ENCODE data around the gene BEND6. TPM values are rescaled to one million over a fixed set of nuclear protein-coding genes. Genes with fewer than 3 reads are reported as not detected.

BEND6 gene
- total and polyA plus RNA-seq, 2 donors (not counting 3 experiments of a cell fraction or from before 2014, with no cell fraction given) = 0.15 to 0.66 TPM

DNA sequence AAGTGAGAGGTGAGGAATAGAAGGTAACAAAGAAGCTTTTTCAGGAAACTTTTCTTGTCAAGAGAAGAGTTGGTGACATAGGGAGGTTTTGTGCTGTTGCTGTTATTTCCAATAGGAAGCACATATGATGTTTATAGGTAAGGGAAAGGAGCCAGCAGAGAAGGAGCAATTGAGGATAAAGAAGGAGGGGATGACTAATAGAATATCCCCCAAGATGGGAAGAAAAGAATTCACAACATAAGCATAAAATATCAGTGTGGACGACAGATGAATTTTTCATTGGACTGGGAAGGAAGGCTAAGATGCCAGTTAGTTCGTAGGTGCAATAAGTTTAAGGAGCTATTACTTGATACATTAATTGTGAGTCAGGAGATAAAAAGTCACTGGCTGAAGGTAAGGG, 8.5 kb upstream of the BEND6 start:
- DNase-seq (ENCODE audit: low read depth, low spot score) (no peak), FAIRE-seq (no peak)
- H3K4me3 ChIP-seq (replicated peaks in 1 of 3; ENCODE audit: insufficient read depth in 1 of 3, low read depth in 1 of 3, low read length in 3 of 3) = no peak overlapping the region
- H3K27me3 ChIP-seq (ENCODE audit: control insufficient read depth in 2 of 2, insufficient read depth in 2 of 2, low read length in 2 of 2) = no peaks in the 10 kb centered on the region
- no peak overlapping the region for H2AFZ ChIP-seq (ENCODE audit: low read depth, low read length)
- no peak for TF ChIP-seq MYC (IDR thresholded peaks at IDR 0.05; ENCODE audit: low read depth, low read length)
- TF ChIP-seq, protein P1, sequence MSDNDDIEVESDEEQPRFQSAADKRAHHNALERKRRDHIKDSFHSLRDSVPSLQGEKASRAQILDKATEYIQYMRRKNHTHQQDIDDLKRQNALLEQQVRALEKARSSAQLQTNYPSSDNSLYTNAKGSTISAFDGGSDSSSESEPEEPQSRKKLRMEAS (IDR thresholded peaks at IDR 0.05; ENCODE audit: insufficient read depth, insufficient read length) = no peak
- no peak for TF ChIP-seq POLR2A (IDR thresholded peaks at IDR 0.05; ENCODE audit: low read depth, low read length)
- TF ChIP-seq EZH2 (IDR thresholded peaks at IDR 0.05; ENCODE audit: borderline replicate concordance, low read depth, low read length, severe bottlenecking) = no peak
- TF ChIP-seq GATA2 (IDR thresholded peaks at IDR 0.05; ENCODE audit: insufficient read depth, insufficient read length, low read depth, low read length) = no peak
- TF ChIP-seq FOS (IDR thresholded peaks at IDR 0.05; ENCODE audit: borderline replicate concordance, insufficient read depth, low read length) = no peak
- TF ChIP-seq, protein P2, sequence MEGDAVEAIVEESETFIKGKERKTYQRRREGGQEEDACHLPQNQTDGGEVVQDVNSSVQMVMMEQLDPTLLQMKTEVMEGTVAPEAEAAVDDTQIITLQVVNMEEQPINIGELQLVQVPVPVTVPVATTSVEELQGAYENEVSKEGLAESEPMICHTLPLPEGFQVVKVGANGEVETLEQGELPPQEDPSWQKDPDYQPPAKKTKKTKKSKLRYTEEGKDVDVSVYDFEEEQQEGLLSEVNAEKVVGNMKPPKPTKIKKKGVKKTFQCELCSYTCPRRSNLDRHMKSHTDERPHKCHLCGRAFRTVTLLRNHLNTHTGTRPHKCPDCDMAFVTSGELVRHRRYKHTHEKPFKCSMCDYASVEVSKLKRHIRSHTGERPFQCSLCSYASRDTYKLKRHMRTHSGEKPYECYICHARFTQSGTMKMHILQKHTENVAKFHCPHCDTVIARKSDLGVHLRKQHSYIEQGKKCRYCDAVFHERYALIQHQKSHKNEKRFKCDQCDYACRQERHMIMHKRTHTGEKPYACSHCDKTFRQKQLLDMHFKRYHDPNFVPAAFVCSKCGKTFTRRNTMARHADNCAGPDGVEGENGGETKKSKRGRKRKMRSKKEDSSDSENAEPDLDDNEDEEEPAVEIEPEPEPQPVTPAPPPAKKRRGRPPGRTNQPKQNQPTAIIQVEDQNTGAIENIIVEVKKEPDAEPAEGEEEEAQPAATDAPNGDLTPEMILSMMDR (IDR thresholded peaks at IDR 0.05; ENCODE audit: extremely low read depth in 1 of 2, insufficient read depth in 1 of 2, low read depth in 1 of 2, low read length in 2 of 2) = no peak
- H3K9me3 ChIP-seq (replicated peaks; ENCODE audit: control insufficient read depth, insufficient read depth, low read length) = no peaks in the 10 kb centered on the region
- dilution Hi-C loops (cut with MboI; ENCODE audit: extremely low pct_ligation_motif_present, low sequenced_read_pairs) = no loop called here
- ChIA-PET POLR2A (no interaction called here), CTCF (interaction anchor here (1.4 kb wide), 1 partner anchor 42 kb away, joined by 6 read pairs; no protein-coding TSS in a partner anchor)
- H3K79me2 ChIP-seq (ENCODE audit: control insufficient read depth, insufficient read depth, low read length) = no peaks in the 10 kb centered on the region
- no peak overlapping the region for H3K4me2 ChIP-seq (ENCODE audit: insufficient read depth, low read length)
- H3K36me3 ChIP-seq (ENCODE audit: control insufficient read depth in 2 of 2, extremely low read depth in 1 of 2, insufficient read depth in 2 of 2, low read length in 2 of 2) = no peaks in the 10 kb centered on the region
- H4K20me1 ChIP-seq (replicated peaks; ENCODE audit: control insufficient read depth, extremely low read depth, insufficient read depth, low read length) = no peaks in the 10 kb centered on the region
- intact Hi-C loops (cut with micrococcal nuclease) = no loop called here
- no peak overlapping the region for H3K27ac ChIP-seq (ENCODE audit: insufficient read depth, low read depth, low read length)
- H3K9ac ChIP-seq (replicated peaks; ENCODE audit: extremely low read depth, insufficient read depth, low read length) = no peak overlapping the region
- no peaks in the 10 kb centered on the region for H3K9me1 ChIP-seq (replicated peaks; ENCODE audit: control insufficient read depth, extremely low read depth, insufficient read depth, low read length)
- H3K4me1 ChIP-seq (ENCODE audit: control insufficient read depth, extremely low read depth, insufficient read depth, low read length) = peaks cover 16% of the 10 kb centered on the region
- no TSS peak for BruUV-seq (replicated peaks)

Measured in endothelial cell of umbilical vein (primary cell).